HG03045 (cell line): ENCODE data around the gene SLC37A1.

Experiments
- ATAC-seq: cut with Tn5 transposase; IDR thresholded peaks from one replicate; pipeline ENCODE4 v1.9.1; 2021; ENCODE audit warnings: mild to moderate bottlenecking, moderate library complexity; ENCODE audit not compliant: unreplicated experiment

SLC37A1 gene

GRCh38 chr21:42629933-42630589 is 116.4 kb downstream of the SLC37A1 start:
- no peak for ATAC-seq

DNA sequence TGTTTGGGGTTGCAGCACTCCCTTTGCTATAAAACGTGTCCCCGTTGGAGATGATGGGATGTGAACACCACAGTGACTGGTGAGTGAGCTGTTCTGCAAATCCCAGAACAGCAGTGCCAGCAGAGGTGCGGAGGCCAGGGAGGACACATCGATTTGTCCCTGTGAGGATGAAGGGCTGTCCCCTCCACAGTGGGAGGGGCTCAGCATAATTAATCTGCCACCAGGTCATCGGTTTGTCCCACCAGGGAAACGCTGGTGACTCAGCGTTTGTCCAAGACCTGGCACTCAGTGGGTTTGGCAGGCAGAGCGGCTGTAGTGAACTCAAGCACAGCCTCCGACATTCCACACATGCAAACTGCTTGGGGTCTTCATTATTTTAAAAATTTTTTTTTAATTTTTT is 117.0 kb downstream of the SLC37A1 start:
- no peak for ATAC-seq
